IPS DF 6.9 (cell line): ENCODE measurements around the gene OR52H1.

Experiments
- DNase-seq: peaks from one replicate; pipeline ENCODE4 v3.0.0-alpha.2; 2013; ENCODE audit warnings: low read depth, low spot score
- H3K27ac ChIP-seq: one replicate; pipeline ENCODE4 v1.5.1; 2013; ENCODE audit warnings: low read length, control low read depth
- H3K27me3 ChIP-seq: 2 replicates; pipeline ENCODE4 v1.6.1; 2013; ENCODE audit warnings: mild to moderate bottlenecking, low read length; ENCODE audit not compliant: control insufficient read depth, insufficient read depth
- H3K36me3 ChIP-seq: 2 replicates; pipeline ENCODE4 v1.6.1; 2013; ENCODE audit warnings: low read length; ENCODE audit not compliant: control insufficient read depth, insufficient read depth
- H3K4me1 ChIP-seq: 2 replicates; pipeline ENCODE4 v1.6.1; 2013; ENCODE audit warnings: low read length; ENCODE audit not compliant: control insufficient read depth, insufficient read depth
- H3K4me3 ChIP-seq: 2 replicates; pipeline ENCODE4 v1.5.1; 2013; ENCODE audit warnings: mild to moderate bottlenecking, low read length
- H3K9me3 ChIP-seq: 2 replicates; pipeline ENCODE4 v1.6.1; 2013; ENCODE audit warnings: low read length, inconsistent platforms; ENCODE audit not compliant: control insufficient read depth, insufficient read depth
- WGBS: extraction: QIAGEN DNeasy Blood & Tissue Kit; methylation state at CpG from one replicate; pipeline ENCODE4 v1.1.7; 2013; ENCODE audit warnings: mixed read lengths, missing lambda C conversion rate; ENCODE audit not compliant: insufficient read length, insufficient coverage; 5-methylcytosine and 5-hydroxymethylcytosine counted together

The OR52H1 gene

DNA sequence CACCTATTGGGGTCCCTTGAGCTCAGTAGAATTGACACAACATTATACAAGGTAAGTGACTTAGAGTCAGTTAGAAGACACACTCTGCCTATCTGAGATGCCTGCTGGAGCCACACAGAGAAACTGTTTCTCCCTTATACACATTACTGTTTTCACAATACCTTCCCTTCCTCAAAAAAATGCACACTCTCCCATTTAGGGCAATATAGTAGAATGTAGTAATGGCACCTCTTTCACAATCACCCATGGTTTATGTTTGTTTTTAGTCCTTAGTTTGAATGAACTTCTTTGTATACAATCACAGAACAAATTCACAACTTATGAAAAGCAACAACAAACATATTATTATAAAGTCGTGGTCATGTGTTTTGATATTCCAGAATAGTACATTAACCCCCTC, 14.3 kb downstream of the OR52H1 start:
- H3K4me1 ChIP-seq = no peaks in the 10 kb centered on the region
- no peak overlapping the region for H3K4me3 ChIP-seq
- no peak for DNase-seq

GRCh38 chr11:5531053-5531831, 17.1 kb downstream of the OR52H1 start:
- no CpG with 5 or more reads among the region's 2 CpGs for WGBS
- H3K27me3 ChIP-seq = no peaks in the 10 kb centered on the region
- DNase-seq = no peak
- no peak overlapping the region for H3K4me3 ChIP-seq
- no peaks in the 10 kb centered on the region for H3K9me3 ChIP-seq
- H3K27ac ChIP-seq = no peak overlapping the region
- no peaks in the 10 kb centered on the region for H3K36me3 ChIP-seq
- no peaks in the 10 kb centered on the region for H3K4me1 ChIP-seq

More for the DNA sequence above, 14.3 kb downstream of the OR52H1 start:
- Histone ChIP-seq H3K9me3 (no peaks in the 10 kb centered on the region), H3K36me3 (no peaks in the 10 kb centered on the region), H3K27me3 (no peaks in the 10 kb centered on the region), H3K27ac (no peak overlapping the region)
- no CpG with 5 or more reads among the region's 1 CpG for WGBS

DNA sequence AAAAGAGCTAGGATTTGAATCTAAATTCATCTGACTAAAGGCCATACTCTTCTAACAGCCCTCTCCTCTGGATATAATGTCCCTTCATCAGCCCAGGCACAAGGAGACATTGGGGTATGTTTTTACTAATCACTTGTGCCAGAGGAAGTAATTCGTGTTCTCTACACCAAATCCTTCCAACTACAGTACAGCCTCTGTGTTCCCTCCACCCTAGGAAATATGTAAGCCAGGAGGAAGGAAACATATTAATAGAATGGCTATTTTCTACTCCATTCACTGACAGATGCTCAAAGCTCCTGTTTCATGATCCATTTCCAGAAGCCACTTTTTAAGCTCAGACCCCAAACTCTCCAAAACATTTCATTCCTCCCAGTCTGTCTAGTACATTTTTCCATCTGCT, 19.8 kb downstream of the OR52H1 start:
- WGBS = no CpG with 5 or more reads among the region's 1 CpG
- no peaks in the 10 kb centered on the region for H3K27me3 ChIP-seq
- no peak overlapping the region for H3K27ac ChIP-seq
- H3K9me3 ChIP-seq = no peaks in the 10 kb centered on the region
- no peak overlapping the region for H3K4me3 ChIP-seq
- no peaks in the 10 kb centered on the region for H3K36me3 ChIP-seq
- no peaks in the 10 kb centered on the region for H3K4me1 ChIP-seq
- DNase-seq = no peak

DNA sequence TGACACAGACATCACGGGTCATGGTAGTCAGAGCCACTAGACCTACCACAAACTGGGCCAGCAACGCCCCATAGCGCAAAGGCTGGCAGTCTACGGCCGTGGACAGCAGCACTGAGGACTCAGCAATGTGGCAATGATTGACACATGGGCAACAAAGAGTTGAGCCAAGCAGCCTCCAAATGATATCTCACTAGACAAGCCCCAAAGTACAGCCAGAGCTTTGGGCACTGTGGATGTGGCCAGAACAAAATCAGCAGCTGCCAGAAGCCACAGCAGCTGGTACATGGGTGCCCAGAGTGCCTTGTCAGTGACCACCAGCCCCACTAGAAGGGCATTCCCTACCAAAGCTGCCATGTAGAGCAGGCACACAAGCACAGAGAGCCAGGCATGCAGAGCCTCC, 20.6 kb downstream of the OR52H1 start:
- Histone ChIP-seq H3K9me3 (no peaks in the 10 kb centered on the region), H3K4me1 (no peaks in the 10 kb centered on the region), H3K4me3 (no peak overlapping the region), H3K27me3 (no peaks in the 10 kb centered on the region), H3K27ac (no peak overlapping the region), H3K36me3 (no peaks in the 10 kb centered on the region)
- no CpG with 5 or more reads among the region's 5 CpGs for WGBS
- no peak for DNase-seq

DNA sequence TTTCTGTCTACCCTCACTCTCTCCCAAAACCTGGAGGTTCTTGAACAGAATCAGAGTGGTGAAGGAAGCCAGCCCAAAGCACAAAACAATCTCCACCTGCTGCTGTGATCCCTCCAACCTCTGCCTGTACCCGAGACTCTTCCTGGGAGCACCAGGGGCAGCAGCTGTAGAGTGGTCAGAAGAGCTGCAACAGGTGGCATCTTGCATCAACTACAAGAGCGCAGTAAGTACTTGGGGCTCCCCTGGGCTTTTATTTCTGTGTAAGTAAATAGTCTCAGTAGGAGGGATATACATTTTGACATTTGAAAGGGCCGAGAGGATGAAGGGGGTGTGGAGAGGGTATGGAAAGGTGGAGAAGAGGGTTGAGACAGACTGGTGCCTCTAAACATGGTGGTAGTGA, 23.6 kb downstream of the OR52H1 start:
- Histone ChIP-seq H3K27me3 (no peaks in the 10 kb centered on the region), H3K36me3 (no peaks in the 10 kb centered on the region), H3K9me3 (no peaks in the 10 kb centered on the region), H3K4me1 (no peaks in the 10 kb centered on the region), H3K27ac (no peak overlapping the region), H3K4me3 (no peak overlapping the region)
- WGBS = 100% methylated on average over 1 of the region's 3 CpGs
- no peak for DNase-seq

GRCh38 chr11:5522308-5522707, 26.0 kb downstream of the OR52H1 start:
- no peaks in the 10 kb centered on the region for H3K36me3 ChIP-seq
- no peak for DNase-seq
- no peak overlapping the region for H3K4me3 ChIP-seq
- H3K4me1 ChIP-seq = no peaks in the 10 kb centered on the region
- H3K9me3 ChIP-seq = no peaks in the 10 kb centered on the region
- no peak overlapping the region for H3K27ac ChIP-seq
- no peaks in the 10 kb centered on the region for H3K27me3 ChIP-seq
- WGBS = no CpG with 5 or more reads among the region's 2 CpGs

GRCh38 chr11:5521540-5521939, 26.8 kb downstream of the OR52H1 start:
- H3K36me3 ChIP-seq = no peaks in the 10 kb centered on the region
- no peak overlapping the region for H3K27ac ChIP-seq
- no peaks in the 10 kb centered on the region for H3K9me3 ChIP-seq
- no peaks in the 10 kb centered on the region for H3K27me3 ChIP-seq
- no peak overlapping the region for H3K4me3 ChIP-seq
- H3K4me1 ChIP-seq = no peaks in the 10 kb centered on the region
- no peak for DNase-seq
- WGBS = no CpG with 5 or more reads among the region's 4 CpGs

GRCh38 chr11:5516599-5516998, 31.7 kb downstream of the OR52H1 start, which contains the start of gene UBQLNL:
Gene UBQLNL, minus strand, starts transcription at chr11:5516699. Its CDS starts 258 bp downstream, at chr11:5516441.
- DNase-seq = no peak
- Histone ChIP-seq H3K4me3 (no peak within 1 kb of the TSS), H3K27me3 (no peaks in the 10 kb centered on the region), H3K4me1 (no peaks in the 10 kb centered on the region), H3K9me3 (no peaks in the 10 kb centered on the region), H3K27ac (no peak within 1 kb of the TSS), H3K36me3 (no peaks in the 10 kb centered on the region)
- no CpG with 5 or more reads among the region's 2 CpGs for WGBS

DNA sequence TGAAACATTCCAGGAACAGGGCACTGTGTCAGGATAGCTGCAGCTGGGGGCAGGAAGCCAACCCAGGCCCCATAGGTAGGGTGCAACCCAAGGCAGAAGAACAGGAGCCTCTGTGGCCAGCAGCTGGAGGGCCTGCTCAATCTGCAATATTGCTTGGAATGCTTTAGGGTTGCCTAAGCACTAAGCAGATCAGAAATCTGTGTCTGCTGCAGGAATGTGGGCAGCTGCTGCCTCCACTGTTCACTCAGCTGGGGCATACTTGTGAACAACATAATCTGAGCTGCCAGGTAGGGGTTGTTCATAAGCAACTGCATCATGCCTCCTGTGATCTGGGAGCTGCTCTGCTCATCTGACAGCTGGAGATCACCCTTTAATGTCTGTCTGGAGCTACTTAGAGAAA, 33.5 kb downstream of the OR52H1 start:
- Histone ChIP-seq H3K9me3 (no peaks in the 10 kb centered on the region), H3K36me3 (no peaks in the 10 kb centered on the region), H3K4me3 (no peak overlapping the region), H3K4me1 (no peaks in the 10 kb centered on the region), H3K27ac (no peak overlapping the region), H3K27me3 (no peaks in the 10 kb centered on the region)
- DNase-seq = no peak

- WGBS = no CpG with 5 or more reads among the region's 4 CpGs
Observed at GRCh38 chr11:5509803-5510202, 38.5 kb downstream of the OR52H1 start, which contains the start of gene UBQLN3. Gene UBQLN3, minus strand, starts transcription at chr11:5509957. Its CDS starts 399 bp downstream, at chr11:5509558.

DNA sequence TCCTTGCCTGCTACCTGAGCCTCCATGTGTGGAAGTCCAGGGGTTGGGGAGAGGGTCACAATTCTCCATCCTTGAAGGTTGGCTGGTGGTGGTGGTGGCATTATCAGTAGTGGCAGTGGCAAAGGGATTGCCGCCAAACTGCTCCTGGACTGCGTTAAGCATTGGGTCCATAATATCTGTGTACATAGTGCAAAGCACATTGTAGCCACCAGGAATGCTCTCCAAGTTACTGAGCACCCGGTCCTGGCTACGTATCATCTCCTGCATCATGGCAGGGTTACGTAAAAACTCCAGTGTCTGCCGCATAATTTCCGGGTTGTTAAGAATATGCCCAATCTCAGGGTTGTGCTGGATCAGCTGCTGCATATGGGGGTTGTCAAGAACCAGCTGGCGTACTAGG, 39.7 kb downstream of the OR52H1 start:
- no peaks in the 10 kb centered on the region for H3K4me1 ChIP-seq
- H3K4me3 ChIP-seq = no peak overlapping the region
- H3K27me3 ChIP-seq = no peaks in the 10 kb centered on the region
- no peak for DNase-seq
- H3K27ac ChIP-seq = no peak overlapping the region
- no peaks in the 10 kb centered on the region for H3K36me3 ChIP-seq
- WGBS = no CpG with 5 or more reads among the region's 8 CpGs
- no peaks in the 10 kb centered on the region for H3K9me3 ChIP-seq

More at GRCh38 chr11:5509803-5510202, 38.5 kb downstream of the OR52H1 start, which contains the start of gene UBQLN3:
- Histone ChIP-seq H3K36me3 (no peaks in the 10 kb centered on the region), H3K4me1 (no peaks in the 10 kb centered on the region), H3K27me3 (no peaks in the 10 kb centered on the region), H3K27ac (no peak within 1 kb of the TSS), H3K4me3 (no peak within 1 kb of the TSS), H3K9me3 (no peaks in the 10 kb centered on the region)
- no peak for DNase-seq
